HG03571 (cell line): ENCODE measurements around the gene RPL26.

ENCODE experiments used
- ATAC-seq: cut with Tn5 transposase; IDR thresholded peaks from one replicate; pipeline ENCODE4 v1.9.1; 2021; ENCODE audit not compliant: unreplicated experiment

RPL26 gene

GRCh38 chr17:8332128-8332527, 50.9 kb downstream of the RPL26 start:
- ATAC-seq = no peak
